ENCODE measurements around the gene KCNJ14. TPM values are rescaled to one million over a fixed set of nuclear protein-coding genes. Genes with fewer than 3 reads are reported as not detected.
A peak's percentile ranks its signal among the peaks of the same experiment; 100 is the strongest.

The KCNJ14 gene
- polyA plus RNA-seq, 1 of the 3 experiments (the other 2 are of a cell fraction): 1.2 TPM

- TF ChIP-seq TEAD4 (IDR thresholded peaks at IDR 0.05; ENCODE audit: borderline replicate concordance, insufficient read depth) (no peak), FOSL2 (IDR thresholded peaks at IDR 0.05; ENCODE audit: borderline replicate concordance, low read depth) (no peak), MEF2A (IDR thresholded peaks at IDR 0.05; ENCODE audit: borderline replicate concordance, low read depth) (no peak), PBX3 (IDR thresholded peaks at IDR 0.05) (no peak), FOXM1 (IDR thresholded peaks at IDR 0.05; ENCODE audit: low read depth) (no peak), TAF1 (IDR thresholded peaks at IDR 0.05; ENCODE audit: borderline replicate concordance, low read depth, low read length) (no peak), USF2 (IDR thresholded peaks at IDR 0.05; ENCODE audit: borderline replicate concordance, low read depth, low read length) (no peak), RAD21 (IDR thresholded peaks at IDR 0.05; ENCODE audit: low read length) (no peak), NFIC (IDR thresholded peaks at IDR 0.05; ENCODE audit: borderline replicate concordance) (no peak), YY1 (IDR thresholded peaks at IDR 0.05; ENCODE audit: low read depth) (no peak), REST (IDR thresholded peaks at IDR 0.05; ENCODE audit: low read depth, low read length) (no peak), SMC3 (IDR thresholded peaks at IDR 0.05; ENCODE audit: low read depth, low read length) (no peak), GABPA (IDR thresholded peaks at IDR 0.05; ENCODE audit: low read depth) (peak; percentile 65; the same call in 1 of the 2 replicates), USF1 (IDR thresholded peaks at IDR 0.05; ENCODE audit: borderline replicate concordance, low read depth) (no peak; the same call in 1 of the 2 replicates), NRF1 (IDR thresholded peaks at IDR 0.05; ENCODE audit: low read depth, low read length) (peak; percentile 51; the same call in 1 of the 2 replicates)
Measured at GRCh38 chr19:48513289-48514122, 58.1 kb downstream of the KCNJ14 start (continued).

All from SK-N-SH (cell line).